GM19099 (cell line): ENCODE data around the gene EXOC4.

ENCODE experiments used
- POLR2A ChIP-seq: IDR thresholded peaks from 3 replicates; pipeline ENCODE4 v1.6.1; 2011; ENCODE audit warnings: low read depth; ENCODE audit not compliant: insufficient read length; ENCODE audit errors: extremely low read depth

EXOC4 gene

DNA sequence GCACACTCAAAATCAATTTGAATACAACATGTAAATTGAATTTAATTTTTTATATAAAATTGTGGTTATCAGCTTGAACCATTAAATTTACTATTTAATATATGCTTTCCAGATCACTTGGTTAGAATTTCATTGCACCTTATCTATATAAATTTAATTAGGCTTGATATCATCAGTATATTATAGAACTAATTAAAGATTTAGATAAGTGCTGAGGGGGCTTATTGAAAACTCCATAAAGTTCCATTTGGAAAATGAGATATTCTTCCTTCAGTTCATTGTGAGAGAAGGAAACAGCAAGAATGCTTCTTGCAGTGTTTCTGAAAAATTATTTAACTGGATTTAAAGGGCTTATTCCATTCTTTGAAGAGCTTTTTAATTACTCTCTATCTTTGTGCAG lies 788.6 kb downstream of the EXOC4 start:
- no peak for TF ChIP-seq POLR2A

GRCh38 chr7:134042307-134042706 lies 789.4 kb downstream of the EXOC4 start:
- TF ChIP-seq POLR2A: no peak

DNA sequence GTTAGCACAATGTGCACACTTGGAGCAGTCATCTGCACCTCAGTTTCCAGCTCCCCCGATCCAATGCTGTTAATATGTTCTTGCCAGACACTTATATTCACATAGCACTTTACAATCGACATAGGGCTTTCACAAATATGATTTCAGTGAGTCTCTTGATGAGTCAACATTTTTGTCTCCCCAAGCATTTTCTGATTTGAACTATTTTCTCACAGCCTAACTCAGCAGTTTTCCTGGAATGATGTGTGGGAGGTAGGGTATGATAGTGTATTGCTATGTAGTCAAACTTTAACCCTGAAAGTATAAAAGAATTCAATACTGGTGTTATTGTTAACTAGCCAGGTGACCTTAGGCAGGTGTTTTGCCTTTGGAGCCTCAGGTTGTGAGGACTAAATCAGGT lies 791.8 kb downstream of the EXOC4 start:
- no peak for TF ChIP-seq POLR2A

DNA sequence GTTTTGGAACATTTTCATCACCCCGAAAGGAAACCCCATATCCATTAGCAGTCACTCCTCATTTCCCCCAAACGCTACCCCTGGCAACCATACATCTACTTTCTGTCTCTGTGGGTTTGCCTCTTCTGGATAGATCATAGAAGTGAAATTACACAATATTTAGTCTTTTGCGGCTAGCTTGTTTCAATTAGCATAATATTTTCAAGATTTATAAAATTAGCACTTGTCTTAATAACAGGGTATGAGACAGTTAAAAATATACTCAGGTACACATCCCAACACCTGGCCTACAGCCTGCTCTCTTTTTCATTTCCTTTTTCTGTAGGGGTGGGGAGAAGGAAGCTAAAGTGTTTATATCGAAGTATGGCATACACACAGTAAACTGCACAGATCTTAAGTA lies 792.8 kb downstream of the EXOC4 start:
- no peak for TF ChIP-seq POLR2A

DNA sequence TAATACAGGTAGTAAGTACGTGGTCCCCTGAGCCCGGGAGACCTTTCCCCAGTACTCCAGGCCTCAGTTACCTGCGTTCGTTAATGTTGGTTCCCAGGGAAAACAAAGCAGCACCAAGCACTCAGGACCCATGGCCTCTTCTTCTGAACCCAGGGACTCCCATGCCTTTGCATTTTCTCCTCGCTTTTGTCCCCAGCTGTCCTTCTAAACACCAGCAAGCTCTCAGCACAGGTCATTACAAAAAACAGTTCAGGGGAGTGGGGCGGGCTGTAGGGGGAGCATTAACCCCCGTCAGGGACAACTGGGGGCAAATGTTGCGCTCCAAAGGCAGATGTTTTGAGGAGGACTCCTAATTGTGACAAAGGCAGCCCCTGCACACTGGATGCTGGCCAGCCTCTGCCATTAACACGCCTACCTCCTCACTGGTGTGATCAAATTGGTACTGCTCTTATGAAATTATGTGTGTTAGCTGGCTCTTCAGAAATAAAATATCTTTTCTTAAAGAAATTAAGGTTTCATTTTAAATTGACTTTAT lies 793.8 kb downstream of the EXOC4 start:
- no peak for TF ChIP-seq POLR2A

DNA sequence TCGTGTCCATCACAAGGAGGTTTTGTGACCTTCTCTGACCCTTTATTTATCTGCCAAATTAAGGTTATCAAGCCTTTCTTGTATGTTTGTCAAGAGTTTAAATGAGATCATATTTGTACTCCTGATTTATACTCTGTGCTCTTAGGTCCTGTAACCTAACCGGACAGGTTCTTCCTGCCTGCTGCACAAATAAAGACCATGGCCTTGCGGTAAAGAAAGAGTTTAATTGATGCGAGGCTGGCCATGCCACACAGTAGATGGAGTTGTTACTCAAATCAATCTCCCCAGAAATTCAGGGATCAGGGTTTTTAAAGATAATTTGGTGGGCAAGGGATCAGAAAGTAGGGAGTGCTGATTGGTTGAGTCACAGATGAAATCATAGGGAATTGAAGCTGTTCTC lies 794.8 kb downstream of the EXOC4 start:
- TF ChIP-seq POLR2A: no peak

DNA sequence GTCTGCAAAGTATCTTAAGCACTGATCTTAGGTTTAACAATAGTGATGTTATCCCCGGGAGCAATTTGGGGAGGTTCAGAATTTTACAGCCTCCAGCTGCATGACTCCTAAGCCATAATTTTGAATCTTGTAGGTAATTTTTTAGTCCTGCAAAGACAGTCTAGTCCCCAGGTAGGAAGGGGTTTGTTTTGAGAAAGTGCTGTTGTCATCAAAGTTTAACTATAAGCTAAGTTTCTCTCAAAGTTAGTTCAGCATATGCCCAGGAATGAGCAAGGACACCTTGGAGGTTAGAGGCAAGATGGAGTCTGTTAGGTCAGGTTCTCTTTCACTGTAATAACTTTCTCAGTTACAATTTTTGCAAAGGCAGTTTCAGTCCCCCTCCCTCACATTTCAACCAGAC lies 795.3 kb downstream of the EXOC4 start:
- TF ChIP-seq POLR2A: no peak

DNA sequence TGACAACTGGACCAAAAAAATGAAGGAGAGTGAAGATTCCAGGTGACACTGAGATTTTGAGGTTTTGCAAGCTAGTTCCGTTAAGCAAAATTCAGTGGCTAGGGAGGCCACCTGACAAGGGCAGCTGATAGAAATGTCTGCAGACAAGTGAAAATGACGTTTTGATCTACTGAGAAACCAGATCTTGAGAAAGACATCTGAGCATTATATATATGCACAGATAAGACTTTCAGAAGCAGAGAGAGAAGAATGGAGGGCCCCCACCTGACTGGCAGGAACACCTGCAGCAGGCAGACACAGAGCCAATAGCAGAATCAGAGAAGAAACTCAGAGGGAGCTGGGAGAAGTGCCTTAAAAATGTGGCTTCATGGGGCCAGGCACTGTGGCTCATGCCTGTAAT lies 798.1 kb downstream of the EXOC4 start:
- TF ChIP-seq POLR2A: no peak

DNA sequence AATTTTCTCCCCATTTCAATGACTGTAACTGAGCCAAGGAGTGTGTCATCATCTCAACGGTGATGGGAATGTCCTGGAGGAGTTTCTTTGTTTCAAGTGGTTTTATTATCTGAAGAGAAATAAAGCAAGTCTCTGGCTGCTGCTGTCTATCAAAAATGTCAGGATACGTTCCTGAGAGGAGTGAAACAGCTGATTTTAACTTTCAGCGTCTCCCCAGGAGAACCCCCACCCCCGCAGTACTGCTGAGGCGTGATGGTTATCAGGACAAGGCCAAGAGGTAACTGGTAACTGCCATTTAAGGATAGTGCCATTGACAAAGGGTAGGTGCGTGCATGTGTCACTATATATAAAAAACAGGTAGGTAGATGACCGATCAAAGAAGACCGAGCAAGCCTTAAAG lies 803.9 kb downstream of the EXOC4 start:
- TF ChIP-seq POLR2A: no peak

GRCh38 chr7:134058521-134058920 lies 805.6 kb downstream of the EXOC4 start:
- TF ChIP-seq POLR2A: no peak

GRCh38 chr7:134058980-134059379 lies 806.1 kb downstream of the EXOC4 start:
- no peak for TF ChIP-seq POLR2A

GRCh38 chr7:134059921-134060320 lies 807.0 kb downstream of the EXOC4 start:
- no peak for TF ChIP-seq POLR2A

DNA sequence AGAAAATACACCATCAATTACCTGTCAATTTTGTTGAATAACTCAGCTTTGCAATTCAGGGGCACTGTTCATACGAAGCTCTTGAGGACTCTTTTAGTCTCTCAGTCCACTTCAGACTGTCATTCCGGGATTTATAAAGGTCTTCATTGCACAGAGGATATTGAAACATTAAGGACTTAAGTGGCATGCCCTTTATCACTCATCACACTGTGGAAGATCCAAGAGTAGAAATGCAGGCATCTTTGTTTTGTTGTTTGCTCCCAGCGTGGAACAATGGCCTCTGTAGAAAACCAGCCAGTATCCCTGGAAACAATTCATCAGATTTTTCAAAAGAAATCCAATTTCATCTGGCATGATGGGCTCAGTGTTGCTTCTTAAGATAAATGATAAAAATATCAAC lies 808.0 kb downstream of the EXOC4 start:
- no peak for TF ChIP-seq POLR2A

GRCh38 chr7:134062460-134062859 lies 809.6 kb downstream of the EXOC4 start:
- no peak for TF ChIP-seq POLR2A

DNA sequence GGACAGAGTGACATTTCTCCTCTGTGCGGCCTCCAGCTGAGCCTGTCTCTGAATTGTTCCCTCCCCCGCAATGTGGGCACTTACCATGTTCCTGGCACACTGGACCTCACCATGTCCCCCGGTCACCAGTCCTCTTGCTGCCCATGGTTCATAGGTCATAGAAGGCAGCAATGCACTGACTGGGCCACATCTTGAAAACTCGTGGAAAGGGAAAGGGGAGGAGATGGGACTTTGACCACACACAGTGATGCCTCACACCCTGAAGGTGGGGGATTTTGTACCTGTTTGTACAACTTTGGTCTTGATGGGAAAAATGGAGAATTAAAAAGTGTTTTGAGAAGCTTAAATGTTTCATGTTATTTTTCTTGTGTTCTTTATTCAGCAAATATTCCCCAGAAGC lies 812.5 kb downstream of the EXOC4 start:
- TF ChIP-seq POLR2A: no peak

DNA sequence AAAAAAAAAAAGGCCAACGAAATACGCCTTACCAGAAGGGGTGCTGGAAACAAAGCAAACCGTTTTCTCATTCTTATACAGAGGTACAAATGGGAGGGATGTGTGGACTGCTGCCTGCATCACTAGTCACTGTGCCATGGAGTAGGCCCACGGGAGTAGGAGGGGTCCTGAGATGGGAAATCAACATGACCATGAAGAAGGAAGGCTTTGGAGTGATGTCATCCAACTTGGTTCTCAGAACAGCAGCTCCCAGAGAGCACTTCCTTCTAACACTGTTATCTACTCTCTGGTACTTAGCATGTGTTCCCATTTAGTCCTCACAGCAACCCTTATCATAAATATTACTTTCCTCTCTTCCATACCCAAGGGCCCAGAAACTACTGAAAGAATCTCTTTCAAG lies 814.3 kb downstream of the EXOC4 start:
- no peak for TF ChIP-seq POLR2A

- no peak for TF ChIP-seq POLR2A
These were observed 815.8 kb downstream of the EXOC4 start for GRCh38 chr7:134068670-134069069.

DNA sequence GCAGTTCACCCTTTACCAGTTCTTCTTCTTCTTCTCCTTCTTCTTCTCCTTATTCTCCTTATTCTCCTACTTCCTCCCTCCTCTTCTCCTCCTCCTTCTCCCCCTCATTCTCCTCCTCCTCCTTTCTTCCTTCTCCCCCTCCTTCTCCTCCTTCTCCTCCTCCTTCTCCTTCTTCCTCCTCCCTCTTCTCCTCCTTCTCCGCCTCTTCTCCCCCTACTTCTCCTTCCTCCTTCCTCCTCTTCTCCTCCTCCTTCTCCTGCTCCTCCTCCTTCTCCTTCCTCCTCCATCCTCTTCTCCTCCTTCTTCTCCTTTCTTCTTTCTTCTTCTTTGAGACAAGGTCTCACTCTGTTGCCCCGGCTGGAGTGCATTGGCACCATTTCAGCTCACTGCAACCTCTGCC lies 816.3 kb downstream of the EXOC4 start:
- TF ChIP-seq POLR2A: no peak

- no peak for TF ChIP-seq POLR2A
These were observed 817.8 kb downstream of the EXOC4 start for GRCh38 chr7:134070673-134071072.
